Chondrocyte (in vitro differentiated cells): ENCODE data around the gene TECTB. TPM values are rescaled to one million over a fixed set of nuclear protein-coding genes. Genes with fewer than 3 reads are reported as not detected.

ENCODE experiments used
- DNase-seq: peaks from one replicate; pipeline ENCODE4 v3.0.0; 2021; ENCODE audit warnings: mixed read lengths, low spot score
- H3K27ac Mint-ChIP-seq: one replicate; pipeline ENCODE4 v1.8.0; 2021; ENCODE audit warnings: mild to moderate bottlenecking, moderate library complexity, mixed read lengths; ENCODE audit not compliant: unreplicated experiment
- H3K27me3 Mint-ChIP-seq: 2 replicates; pipeline ENCODE4 v1.8.0; 2021; ENCODE audit warnings: low read depth, mixed read lengths
- H3K36me3 Mint-ChIP-seq: 2 replicates; pipeline ENCODE4 v1.8.0; 2021; ENCODE audit warnings: low read depth, mixed read lengths
- H3K4me1 Mint-ChIP-seq: 2 replicates; pipeline ENCODE4 v1.8.0; 2021; ENCODE audit warnings: low read depth, mild to moderate bottlenecking, mixed read lengths
- H3K4me3 Mint-ChIP-seq: one replicate; pipeline ENCODE4 v1.8.0; 2021; ENCODE audit warnings: mild to moderate bottlenecking, moderate library complexity, mixed read lengths; ENCODE audit not compliant: unreplicated experiment
- H3K9me3 Mint-ChIP-seq: 2 replicates; pipeline ENCODE4 v1.8.0; 2021; ENCODE audit warnings: low read depth, mixed read lengths
- CTCF ChIP-seq: fragments of 200-600 bp; sonication (generic); IDR thresholded peaks from 2 replicates; pipeline ENCODE4 v1.5.0; 2021; ENCODE audit warnings: antibody characterized with exemption, mild to moderate bottlenecking, moderate library complexity
- total RNA-seq: library from RNA; stranded (reverse); gene quantifications from 3 replicates; pipeline ENCODE4 v1.2.1, GENCODE V29; 2021

Gene TECTB
- total RNA-seq, 1 donor from 2014 or later: not detected

GRCh38 chr10:112313911-112314310, 30.7 kb downstream of the TECTB start:
- Mint-ChIP-seq H3K27me3 (peaks cover 36% of the 10 kb centered on the region), H3K4me1 (no peaks in the 10 kb centered on the region), H3K4me3 (no peak overlapping the region), H3K9me3 (no peaks in the 10 kb centered on the region), H3K27ac (no peak overlapping the region), H3K36me3 (no peaks in the 10 kb centered on the region)
- no peak for TF ChIP-seq CTCF
- DNase-seq: no peak

GRCh38 chr10:112314822-112315474, 31.7 kb downstream of the TECTB start:
- peaks cover 37% of the 10 kb centered on the region for H3K27me3 Mint-ChIP-seq
- DNase-seq: no peak
- no peak overlapping the region for H3K4me3 Mint-ChIP-seq
- H3K4me1 Mint-ChIP-seq: no peaks in the 10 kb centered on the region
- peak; percentile 92 for TF ChIP-seq CTCF
- no peaks in the 10 kb centered on the region for H3K9me3 Mint-ChIP-seq
- no peaks in the 10 kb centered on the region for H3K36me3 Mint-ChIP-seq
- no peak overlapping the region for H3K27ac Mint-ChIP-seq

- no peaks in the 10 kb centered on the region for H3K4me1 Mint-ChIP-seq
- no peak for DNase-seq
- H3K4me3 Mint-ChIP-seq: no peak overlapping the region
- no peaks in the 10 kb centered on the region for H3K36me3 Mint-ChIP-seq
- no peak for TF ChIP-seq CTCF
- H3K9me3 Mint-ChIP-seq: no peaks in the 10 kb centered on the region
- peaks cover 17% of the 10 kb centered on the region for H3K27me3 Mint-ChIP-seq
- no peak overlapping the region for H3K27ac Mint-ChIP-seq
Measured at GRCh38 chr10:112327678-112328077, 44.5 kb downstream of the TECTB start.

GRCh38 chr10:112330162-112330561, 47.0 kb downstream of the TECTB start:
- no peak for DNase-seq
- Mint-ChIP-seq H3K4me1 (no peaks in the 10 kb centered on the region), H3K27me3 (peaks cover 16% of the 10 kb centered on the region), H3K27ac (no peak overlapping the region), H3K9me3 (no peaks in the 10 kb centered on the region), H3K36me3 (no peaks in the 10 kb centered on the region), H3K4me3 (no peak overlapping the region)
- TF ChIP-seq CTCF: no peak

GRCh38 chr10:112330607-112331160, 47.5 kb downstream of the TECTB start:
- TF ChIP-seq CTCF: no peak
- H3K4me3 Mint-ChIP-seq: no peak overlapping the region
- no peaks in the 10 kb centered on the region for H3K9me3 Mint-ChIP-seq
- H3K27me3 Mint-ChIP-seq: peaks cover 13% of the 10 kb centered on the region
- DNase-seq: no peak
- no peak overlapping the region for H3K27ac Mint-ChIP-seq
- no peaks in the 10 kb centered on the region for H3K36me3 Mint-ChIP-seq
- no peaks in the 10 kb centered on the region for H3K4me1 Mint-ChIP-seq
